NT2/D1 (cell line): Measurements from ENCODE around the gene TLE5.

Experiments
- YY1 ChIP-seq: IDR thresholded peaks from 2 replicates; pipeline ENCODE4 v1.6.1; 2011; ENCODE audit not compliant: insufficient read length, insufficient read depth
- ZNF274 ChIP-seq: IDR thresholded peaks from 2 replicates; pipeline ENCODE4 v1.6.1; 2011; ENCODE audit warnings: mild to moderate bottlenecking, low read depth, low read length

- no peak for TF ChIP-seq YY1
- no peak for TF ChIP-seq ZNF274
Observed at GRCh38 chr19:3006075-3006767, 56.1 kb downstream of the TLE5 start.
